Spleen (tissue), 11 donors: ENCODE data around the gene HLA-DPB1. TPM values are rescaled to one million over a fixed set of nuclear protein-coding genes. Genes with fewer than 3 reads are reported as not detected.
A peak's percentile ranks its signal among the peaks of the same experiment; 100 is the strongest.

Source experiments
- DNase-seq: peaks from one replicate; pipeline ENCODE4 v3.0.0-alpha.2; 2020
- H3K27ac ChIP-seq, 8 donors: fragments of 200-600 bp; sonication (generic) in 7 of 8; 1 replicate in 4 of 8; 2 replicates in 4 of 8; pipeline versions ENCODE4 v1.5.0 to v1.8.0; 2016 to 2021; ENCODE audit warnings: inconsistent platforms in 4 of 8, mild to moderate bottlenecking in 4 of 8, moderate library complexity in 1 of 8
- H3K27me3 ChIP-seq, 7 donors: fragments of 200-600 bp; sonication (generic) in 6 of 7; replicated peaks in 1 of 7; 1 replicate in 4 of 7; 2 replicates in 3 of 7; pipeline versions ENCODE4 v1.5.0 to v1.8.0; 2016 to 2021; ENCODE audit warnings: inconsistent platforms in 3 of 7, mild to moderate bottlenecking in 1 of 7
- H3K36me3 ChIP-seq, 6 donors: fragments of 200-600 bp; sonication (generic) in 5 of 6; 1 replicate in 4 of 6; 2 replicates in 2 of 6; pipeline versions ENCODE4 v1.5.0 to v1.8.0; 2016 to 2021; ENCODE audit warnings: inconsistent platforms in 2 of 6
- H3K4me1 ChIP-seq, 6 donors: fragments of 200-600 bp; sonication (generic) in 5 of 6; 1 replicate in 3 of 6; 2 replicates in 3 of 6; pipeline versions ENCODE4 v1.5.0 to v1.8.0; 2016 to 2021; ENCODE audit warnings: inconsistent platforms in 3 of 6
- H3K4me3 ChIP-seq, 8 donors: fragments of 200-600 bp; sonication (generic) in 7 of 8; 1 replicate in 4 of 8; 2 replicates in 4 of 8; pipeline versions ENCODE4 v1.5.0 to v1.8.0; 2016 to 2021; ENCODE audit warnings: inconsistent platforms in 4 of 8, mild to moderate bottlenecking in 4 of 8, moderate library complexity in 2 of 8
- H3K9me3 ChIP-seq, 8 donors: fragments of 200-600 bp; sonication (generic) in 7 of 8; 1 replicate in 4 of 8; 2 replicates in 4 of 8; pipeline versions ENCODE4 v1.5.0 to v1.8.0; 2016 to 2021; ENCODE audit warnings: inconsistent platforms in 4 of 8
- POLR2A ChIP-seq, 3 donors: fragments of 450-650 bp; IDR thresholded peaks; one replicate each; pipeline ENCODE4 v1.5.1; 2017; ENCODE audit warnings: antibody characterized with exemption in 3 of 3, mild to moderate bottlenecking in 1 of 3
- POLR2AphosphoS5 ChIP-seq, 3 donors: sonication (generic); formaldehyde crosslinking; IDR thresholded peaks; one replicate each; pipeline ENCODE4 v1.5.1; 2017; ENCODE audit warnings: antibody characterized with exemption in 3 of 3
- WGBS, 5 donors: extraction: QIAGEN DNeasy Blood & Tissue Kit in 3 of 5; methylation state at CpG; one replicate each; pipeline versions ENCODE4 v1.1.5 to v1.1.7; 2013 to 2018; 5-methylcytosine and 5-hydroxymethylcytosine counted together
- intact Hi-C: fragments of 100-400 bp; cut with DNase I; formaldehyde crosslinking; loops from one replicate; pipeline ENCODE4 v1.15.0; 2023; ENCODE audit warnings: low total_unique reads
- polyA plus RNA-seq, 3 donors: library from polyadenylated mRNA; stranded (reverse); fragments of 200-250 nt; gene quantifications; one replicate each; pipeline ENCODE4 v1.2.1, GENCODE V29; 2013
- total RNA-seq, 7 donors: library from RNA; depleted of rRNA in 3 of 7; stranded (reverse); fragments of >200 nt in 3 of 7; fragmentation: NEBNext Ultra II Directional in 4 of 7; extraction: Animal tissue kit (Norgen Biotek cat#: 25700) in 4 of 7; gene quantifications; one replicate each; pipeline versions ENCODE4 v1.1.0 to v1.2.1, GENCODE V29; 2016 to 2021
- TF ChIP-seq, protein P1 (sequence below), 11 experiments: fragments of 200-600 bp in 7 of 11; fragments of 450-650 bp in 4 of 11; sonication (generic) in 4 of 11; IDR thresholded peaks in 8 of 11; conservative IDR thresholded peaks in 3 of 11; 1 replicate in 7 of 11; 2 replicates in 4 of 11; pipeline versions ENCODE4 v1.4.0 to v1.8.0; 2016 to 2021; ENCODE audit warnings: antibody characterized with exemption in 11 of 11, inconsistent platforms in 4 of 11, mild to moderate bottlenecking in 1 of 11
- donor health status: healthy with polysubstance abuse.
- donor health status: DM: no; HTN: no; CAD: no; lungs with moderate emphysema.
- donor health status: DM: no; HTN: no; CAD: no.
- donor health status: Bipolar disorder and iron deficiency.
- donor health status: healthy.
- donor health status: DM: no; HTN: no; CAD: no.
- donor health status: DM: yes; HTN: yes; CAD: no.

The HLA-DPB1 gene
- total and polyA plus RNA-seq, 10 donors = 209 to 817 (median 521) TPM

DNA sequence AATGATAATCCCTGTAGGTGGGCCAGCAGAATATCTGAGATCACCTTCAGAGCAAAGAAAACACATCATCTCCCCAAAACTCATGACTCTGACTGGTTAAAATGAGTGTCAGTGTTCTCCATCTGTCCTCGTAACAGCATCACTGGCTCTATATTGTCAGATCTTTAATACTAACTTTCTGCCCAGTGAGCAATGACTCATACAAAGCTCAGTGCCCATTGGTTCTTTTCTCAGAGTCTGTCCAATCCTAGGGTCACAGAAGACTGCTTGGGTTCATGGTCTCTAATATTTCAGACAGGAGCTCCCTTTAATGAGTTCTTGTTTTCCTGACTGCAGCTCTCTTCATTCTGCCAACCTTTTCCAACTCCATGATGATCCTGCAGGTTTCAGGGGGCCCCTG lies 36.4 kb downstream of the HLA-DPB1 start:
- no peaks in the 10 kb centered on the region for H3K9me3 ChIP-seq

DNA sequence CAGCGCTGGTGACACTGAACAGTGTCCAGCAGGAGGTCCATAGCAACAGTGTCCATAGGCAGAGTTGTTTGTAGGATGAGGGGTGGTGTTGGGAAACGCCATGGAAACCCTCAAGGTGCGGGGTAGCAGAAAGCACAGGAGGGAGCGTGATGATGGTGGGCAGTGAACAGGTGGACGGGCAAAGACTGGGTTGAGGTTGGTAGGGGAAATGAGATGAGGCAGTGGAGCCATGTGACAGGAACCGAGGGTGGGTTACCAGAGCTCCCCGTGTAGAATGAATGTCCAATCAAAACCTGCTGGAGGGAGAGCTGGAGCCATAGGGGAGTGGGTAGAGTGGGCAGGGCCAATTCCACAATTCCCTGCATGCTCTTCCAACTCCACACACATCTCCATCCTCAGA lies 38.0 kb downstream of the HLA-DPB1 start:
- Histone ChIP-seq H3K4me1 (peaks cover 0 to 60% (median 44%) of the 10 kb centered on the region in 6 donors), H3K36me3 (no peaks in the 10 kb centered on the region), H3K4me3 (peak overlapping the region in 1 of 8 donors; percentile 51), H3K27me3 (peaks cover 0 to 40% (median 26%) of the 10 kb centered on the region in 7 donors), H3K9me3 (no peaks in the 10 kb centered on the region), H3K27ac (peak overlapping the region in 4 of 8 donors; percentile 14 to 85 (median 52))
- WGBS, 5 donors = 50 to 63% (median 59%) methylated on average over 7 of the region's 7 CpGs
- no peak for DNase-seq
- intact Hi-C loops = no loop called here
- TF ChIP-seq, protein P1, sequence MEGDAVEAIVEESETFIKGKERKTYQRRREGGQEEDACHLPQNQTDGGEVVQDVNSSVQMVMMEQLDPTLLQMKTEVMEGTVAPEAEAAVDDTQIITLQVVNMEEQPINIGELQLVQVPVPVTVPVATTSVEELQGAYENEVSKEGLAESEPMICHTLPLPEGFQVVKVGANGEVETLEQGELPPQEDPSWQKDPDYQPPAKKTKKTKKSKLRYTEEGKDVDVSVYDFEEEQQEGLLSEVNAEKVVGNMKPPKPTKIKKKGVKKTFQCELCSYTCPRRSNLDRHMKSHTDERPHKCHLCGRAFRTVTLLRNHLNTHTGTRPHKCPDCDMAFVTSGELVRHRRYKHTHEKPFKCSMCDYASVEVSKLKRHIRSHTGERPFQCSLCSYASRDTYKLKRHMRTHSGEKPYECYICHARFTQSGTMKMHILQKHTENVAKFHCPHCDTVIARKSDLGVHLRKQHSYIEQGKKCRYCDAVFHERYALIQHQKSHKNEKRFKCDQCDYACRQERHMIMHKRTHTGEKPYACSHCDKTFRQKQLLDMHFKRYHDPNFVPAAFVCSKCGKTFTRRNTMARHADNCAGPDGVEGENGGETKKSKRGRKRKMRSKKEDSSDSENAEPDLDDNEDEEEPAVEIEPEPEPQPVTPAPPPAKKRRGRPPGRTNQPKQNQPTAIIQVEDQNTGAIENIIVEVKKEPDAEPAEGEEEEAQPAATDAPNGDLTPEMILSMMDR (IDR thresholded peaks at IDR 0.05 in 8 of 11, conservative IDR thresholded peaks at IDR 0.05 in 3 of 11) = no peak
- peak in 2 of 3 donors; percentile 12 to 75 for TF ChIP-seq POLR2AphosphoS5 (IDR thresholded peaks at IDR 0.05)

More for the DNA sequence above, 36.4 kb downstream of the HLA-DPB1 start:
- Histone ChIP-seq H3K27ac (peak overlapping the region in 4 of 8 donors; percentile 47 to 85 (median 64)), H3K4me1 (peaks cover 0 to 47% (median 36%) of the 10 kb centered on the region in 6 donors), H3K27me3 (peaks cover 0 to 28% (median 13%) of the 10 kb centered on the region in 7 donors), H3K4me3 (peak overlapping the region in 1 of 8 donors; percentile 51), H3K36me3 (no peaks in the 10 kb centered on the region)
- intact Hi-C loops = no loop called here
- DNase-seq = no peak
- WGBS, 5 donors = 21 to 44% (median 29%) methylated on average over 1 of the region's 1 CpG
- TF ChIP-seq POLR2A (IDR thresholded peaks at IDR 0.05) = no peak
- TF ChIP-seq, protein P1 (IDR thresholded peaks at IDR 0.05 in 8 of 11, conservative IDR thresholded peaks at IDR 0.05 in 3 of 11) = no peak
- TF ChIP-seq POLR2AphosphoS5 (IDR thresholded peaks at IDR 0.05) = peak in 1 of 3 donors; percentile 9

DNA sequence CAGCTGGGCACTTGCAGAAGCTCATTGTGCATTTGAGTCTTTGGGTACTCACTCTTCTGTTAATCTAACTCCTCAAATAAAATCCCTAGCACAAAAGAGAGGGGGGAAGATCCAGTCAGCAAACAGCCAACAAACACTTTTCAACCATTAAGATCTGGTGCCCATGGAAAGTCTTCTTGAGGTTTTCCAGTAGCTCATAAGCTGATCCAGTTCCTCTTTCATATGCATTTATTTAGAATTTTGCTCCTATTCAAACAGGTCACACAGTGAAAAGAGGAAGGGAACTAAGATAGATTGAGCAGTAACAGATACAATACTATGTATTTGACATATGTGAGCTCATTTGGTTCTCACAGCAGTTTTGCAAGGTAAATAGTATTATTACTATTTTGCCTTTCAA lies 38.6 kb downstream of the HLA-DPB1 start:
- no peaks in the 10 kb centered on the region for H3K36me3 ChIP-seq
- TF ChIP-seq POLR2AphosphoS5 (IDR thresholded peaks at IDR 0.05) (no peak), POLR2A (IDR thresholded peaks at IDR 0.05) (no peak)
- TF ChIP-seq, protein P1 (IDR thresholded peaks at IDR 0.05 in 8 of 11, conservative IDR thresholded peaks at IDR 0.05 in 3 of 11) = no peak
- peaks cover 0 to 40% (median 26%) of the 10 kb centered on the region in 7 donors for H3K27me3 ChIP-seq
- H3K27ac ChIP-seq = peak overlapping the region in 4 of 8 donors; percentile 14 to 85 (median 52)
- H3K4me3 ChIP-seq = peak overlapping the region in 1 of 8 donors; percentile 51
- intact Hi-C loops = no loop called here
- no peak for DNase-seq
- peaks cover 0 to 60% (median 44%) of the 10 kb centered on the region in 6 donors for H3K4me1 ChIP-seq
- H3K9me3 ChIP-seq = no peaks in the 10 kb centered on the region

DNA sequence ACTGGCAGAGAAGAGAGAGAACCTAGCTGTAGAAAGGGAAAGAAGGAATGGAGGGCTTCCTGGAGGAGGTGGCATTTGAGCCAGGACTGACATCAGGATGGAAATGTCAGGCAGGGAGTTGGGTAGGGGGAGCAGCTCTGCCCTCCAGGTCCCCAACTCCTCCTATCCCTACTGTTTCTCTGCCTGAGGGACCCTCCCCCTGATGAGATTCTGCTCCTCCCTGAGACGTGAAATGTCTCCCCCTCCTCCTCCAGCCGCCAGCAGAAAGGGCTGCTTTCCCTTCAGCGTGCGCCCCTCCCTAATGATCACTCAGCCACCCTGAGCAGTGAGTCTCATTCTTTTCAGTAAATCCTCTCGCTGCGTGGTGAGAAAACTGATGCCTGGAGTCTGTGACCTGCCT lies 40.6 kb downstream of the HLA-DPB1 start:
- WGBS, 5 donors = 18 to 40% (median 27%) methylated on average over 6 of the region's 6 CpGs
- peaks cover 0 to 40% (median 26%) of the 10 kb centered on the region in 7 donors for H3K27me3 ChIP-seq
- no peak for DNase-seq

More for the DNA sequence above, 40.6 kb downstream of the HLA-DPB1 start:
- H3K4me1 ChIP-seq = peaks cover 0 to 60% (median 44%) of the 10 kb centered on the region in 6 donors
- H3K27ac ChIP-seq = no peak overlapping the region
- TF ChIP-seq POLR2AphosphoS5 (IDR thresholded peaks at IDR 0.05) (no peak), POLR2A (IDR thresholded peaks at IDR 0.05) (no peak)
- TF ChIP-seq, protein P1 (IDR thresholded peaks at IDR 0.05 in 8 of 11, conservative IDR thresholded peaks at IDR 0.05 in 3 of 11) = no peak
- H3K9me3 ChIP-seq = no peaks in the 10 kb centered on the region
- intact Hi-C loops = no loop called here
- no peaks in the 10 kb centered on the region for H3K36me3 ChIP-seq
- no peak overlapping the region for H3K4me3 ChIP-seq
